Activated effector memory CD4-positive, alpha-beta T cell treated with anti-CD3 and anti-CD28 coated beads, Interleukin-2, amount 50 U/mL, for 16 hours (primary cell): Measurements from ENCODE around the gene IER2.
"Not testable (repeated sequence)": the region's sequence is repeated elsewhere in the genome, so short reads cannot be mapped to it uniquely, and the experiment has no call there.

Source experiments
- DNase-seq: peaks from one replicate; pipeline ENCODE4 v3.0.0-alpha.2; 2020

The IER2 gene

GRCh38 chr19:13165162-13165997 lies 15.2 kb downstream of the IER2 start:
- DNase-seq, result no peak

GRCh38 chr19:13166151-13166550 lies 15.9 kb downstream of the IER2 start:
- not testable (repeated sequence) for DNase-seq

GRCh38 chr19:13169769-13170168 lies 19.6 kb downstream of the IER2 start:
- no peak for DNase-seq

GRCh38 chr19:13171146-13171545 lies 20.9 kb downstream of the IER2 start:
- DNase-seq, result no peak

- peak; percentile 92 for DNase-seq
Measured at GRCh38 chr19:13172346-13173138, 22.3 kb downstream of the IER2 start.

GRCh38 chr19:13173139-13173737 lies 23.0 kb downstream of the IER2 start:
- DNase-seq, result no peak

- no peak for DNase-seq
Measured at GRCh38 chr19:13176345-13176744, 26.1 kb downstream of the IER2 start.

GRCh38 chr19:13177584-13177983 lies 27.4 kb downstream of the IER2 start:
- DNase-seq, result not testable (repeated sequence)

GRCh38 chr19:13178291-13178690 lies 28.1 kb downstream of the IER2 start:
- DNase-seq, result not testable (repeated sequence)

- DNase-seq, result no peak
Measured at GRCh38 chr19:13181747-13182388, 31.7 kb downstream of the IER2 start.

- DNase-seq, result not testable (repeated sequence)
Measured at GRCh38 chr19:13184926-13185325, 34.7 kb downstream of the IER2 start.

GRCh38 chr19:13185763-13186657 lies 35.8 kb downstream of the IER2 start:
- not testable (repeated sequence) for DNase-seq

GRCh38 chr19:13186688-13187087 lies 36.5 kb downstream of the IER2 start:
- DNase-seq, result not testable (repeated sequence)

GRCh38 chr19:13187419-13187818 lies 37.2 kb downstream of the IER2 start:
- no peak for DNase-seq

- no peak for DNase-seq
Measured at GRCh38 chr19:13189600-13189999, 39.4 kb downstream of the IER2 start.

GRCh38 chr19:13190781-13191540 lies 40.8 kb downstream of the IER2 start:
- no peak for DNase-seq

GRCh38 chr19:13195678-13196077 lies 45.5 kb downstream of the IER2 start:
- peak; percentile 87 for DNase-seq

GRCh38 chr19:13198634-13199033 lies 48.4 kb downstream of the IER2 start:
- DNase-seq, result no peak

- DNase-seq, result not testable (repeated sequence)
Measured at GRCh38 chr19:13202112-13202511, 51.9 kb downstream of the IER2 start.
